ENCODE data around the gene DMTF1. TPM values are rescaled to one million over a fixed set of nuclear protein-coding genes. Genes with fewer than 3 reads are reported as not detected.

DMTF1 gene
- total RNA-seq, 1 donor from 2014 or later = 55.6 TPM

GRCh38 chr7:87159538-87159937 is 7.3 kb downstream of the DMTF1 start:
- Mint-ChIP-seq H3K27ac (ENCODE audit: unreplicated experiment) (peak overlapping the region; percentile 50), H3K9me3 (ENCODE audit: low read depth) (no peaks in the 10 kb centered on the region), H3K36me3 (ENCODE audit: low read depth) (peaks cover 4% of the 10 kb centered on the region), H3K27me3 (ENCODE audit: low read depth) (no peaks in the 10 kb centered on the region), H3K4me3 (ENCODE audit: unreplicated experiment) (no peak overlapping the region), H3K4me1 (ENCODE audit: low read depth) (peaks cover 38% of the 10 kb centered on the region)
- no peak for TF ChIP-seq CTCF (IDR thresholded peaks at IDR 0.05)
- DNase-seq (ENCODE audit: low spot score) = no peak

DNA sequence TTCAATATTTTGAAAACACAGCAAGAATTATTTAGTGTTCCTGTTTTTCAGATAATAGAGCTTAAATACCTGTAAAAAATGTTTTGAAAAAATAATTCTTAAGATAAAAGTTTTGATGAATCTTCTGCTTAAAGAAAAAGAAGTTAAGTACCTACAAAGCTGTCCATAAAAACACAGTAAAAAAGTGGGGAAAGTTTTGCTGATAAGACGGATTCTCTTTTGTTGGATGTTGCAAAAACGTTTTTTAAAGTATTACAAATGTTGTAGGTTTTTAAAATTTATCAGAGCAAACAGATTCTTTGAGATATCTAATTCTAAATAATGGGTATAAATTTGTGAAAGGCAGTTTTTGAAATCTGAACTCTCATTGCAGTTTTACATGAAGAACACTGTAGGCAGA is 12.2 kb downstream of the DMTF1 start:
- Mint-ChIP-seq H3K4me1 (ENCODE audit: low read depth) (peaks cover 9% of the 10 kb centered on the region), H3K36me3 (ENCODE audit: low read depth) (peaks cover 26% of the 10 kb centered on the region), H3K27ac (ENCODE audit: unreplicated experiment) (no peak overlapping the region), H3K27me3 (ENCODE audit: low read depth) (no peaks in the 10 kb centered on the region), H3K9me3 (ENCODE audit: low read depth) (no peaks in the 10 kb centered on the region), H3K4me3 (ENCODE audit: unreplicated experiment) (no peak overlapping the region)
- no peak for TF ChIP-seq CTCF (IDR thresholded peaks at IDR 0.05)
- no peak for DNase-seq (ENCODE audit: low spot score)

DNA sequence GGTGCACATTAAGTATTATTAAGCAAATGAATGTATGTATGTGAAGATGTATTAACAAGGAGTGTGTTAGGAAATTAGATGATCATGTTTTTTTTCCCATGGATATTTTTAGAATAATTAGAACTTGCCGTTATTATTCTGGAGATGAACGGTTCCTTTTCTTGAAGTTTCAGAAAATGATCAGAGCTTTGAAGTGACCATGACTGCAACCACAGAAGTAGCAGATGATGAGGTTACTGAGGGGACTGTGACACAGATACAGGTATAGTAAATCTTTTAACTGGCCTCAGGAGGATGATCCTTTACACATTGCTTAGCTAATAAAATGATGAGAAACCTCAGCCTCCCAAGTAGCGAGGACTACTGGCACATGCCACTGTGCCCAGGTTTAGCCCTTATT is 18.6 kb downstream of the DMTF1 start:
- Mint-ChIP-seq H3K27ac (ENCODE audit: unreplicated experiment) (no peak overlapping the region), H3K4me1 (ENCODE audit: low read depth) (no peaks in the 10 kb centered on the region), H3K4me3 (ENCODE audit: unreplicated experiment) (no peak overlapping the region), H3K36me3 (ENCODE audit: low read depth) (peaks cover 39% of the 10 kb centered on the region), H3K9me3 (ENCODE audit: low read depth) (no peaks in the 10 kb centered on the region), H3K27me3 (ENCODE audit: low read depth) (no peaks in the 10 kb centered on the region)
- no peak for DNase-seq (ENCODE audit: low spot score)
- no peak for TF ChIP-seq CTCF (IDR thresholded peaks at IDR 0.05)

- no peaks in the 10 kb centered on the region for H3K27me3 Mint-ChIP-seq (ENCODE audit: low read depth)
- H3K9me3 Mint-ChIP-seq (ENCODE audit: low read depth) = no peaks in the 10 kb centered on the region
- H3K4me1 Mint-ChIP-seq (ENCODE audit: low read depth) = no peaks in the 10 kb centered on the region
- H3K27ac Mint-ChIP-seq (ENCODE audit: unreplicated experiment) = no peak overlapping the region
- DNase-seq (ENCODE audit: low spot score) = no peak
- no peak for TF ChIP-seq CTCF (IDR thresholded peaks at IDR 0.05)
- no peak overlapping the region for H3K4me3 Mint-ChIP-seq (ENCODE audit: unreplicated experiment)
- H3K36me3 Mint-ChIP-seq (ENCODE audit: low read depth) = peaks cover 40% of the 10 kb centered on the region
These were observed 19.2 kb downstream of the DMTF1 start for GRCh38 chr7:87171282-87171934.

GRCh38 chr7:87173471-87173870 is 21.2 kb downstream of the DMTF1 start:
- peaks cover 38% of the 10 kb centered on the region for H3K36me3 Mint-ChIP-seq (ENCODE audit: low read depth)
- H3K4me1 Mint-ChIP-seq (ENCODE audit: low read depth) = peaks cover 5% of the 10 kb centered on the region
- no peaks in the 10 kb centered on the region for H3K9me3 Mint-ChIP-seq (ENCODE audit: low read depth)
- DNase-seq (ENCODE audit: low spot score) = no peak
- H3K27ac Mint-ChIP-seq (ENCODE audit: unreplicated experiment) = no peak overlapping the region
- H3K27me3 Mint-ChIP-seq (ENCODE audit: low read depth) = no peaks in the 10 kb centered on the region
- H3K4me3 Mint-ChIP-seq (ENCODE audit: unreplicated experiment) = no peak overlapping the region
- no peak for TF ChIP-seq CTCF (IDR thresholded peaks at IDR 0.05)
